PC-9 (cell line): ENCODE results near the gene SERHL2.

Experiments
- EZH2 ChIP-seq: fragments of 200-600 bp; sonication (generic); IDR thresholded peaks from 2 replicates; pipeline ENCODE4 v1.8.0; 2017; ENCODE audit warnings: antibody characterized with exemption, low read depth
- TF ChIP-seq, protein P1 (sequence below): fragments of 200-600 bp; sonication (generic); conservative IDR thresholded peaks from 2 replicates; pipeline ENCODE4 v1.6.1; 2017; ENCODE audit warnings: mixed run types, antibody characterized with exemption, mild to moderate bottlenecking, moderate library complexity

DNA sequence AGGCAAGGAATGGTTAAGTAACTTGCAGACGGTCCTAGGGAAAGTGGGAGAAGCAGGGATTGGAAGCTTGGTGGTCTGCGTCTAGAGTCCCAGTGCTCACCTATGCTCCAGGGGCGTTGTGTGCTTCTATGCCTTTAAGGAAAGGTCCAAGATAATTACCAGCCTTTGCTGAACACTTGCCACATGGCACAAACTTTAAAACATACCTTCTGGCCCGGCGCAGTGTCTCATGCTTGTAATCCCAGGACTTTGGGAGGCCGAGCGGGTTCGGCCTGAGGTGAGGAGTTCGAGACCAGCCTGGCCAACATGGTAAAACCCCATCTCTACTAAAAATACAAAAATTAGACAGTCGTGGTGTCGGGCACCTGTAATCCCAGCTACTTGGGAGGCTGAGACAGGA lies 58.6 kb downstream of the SERHL2 start:
- TF ChIP-seq, protein P1, sequence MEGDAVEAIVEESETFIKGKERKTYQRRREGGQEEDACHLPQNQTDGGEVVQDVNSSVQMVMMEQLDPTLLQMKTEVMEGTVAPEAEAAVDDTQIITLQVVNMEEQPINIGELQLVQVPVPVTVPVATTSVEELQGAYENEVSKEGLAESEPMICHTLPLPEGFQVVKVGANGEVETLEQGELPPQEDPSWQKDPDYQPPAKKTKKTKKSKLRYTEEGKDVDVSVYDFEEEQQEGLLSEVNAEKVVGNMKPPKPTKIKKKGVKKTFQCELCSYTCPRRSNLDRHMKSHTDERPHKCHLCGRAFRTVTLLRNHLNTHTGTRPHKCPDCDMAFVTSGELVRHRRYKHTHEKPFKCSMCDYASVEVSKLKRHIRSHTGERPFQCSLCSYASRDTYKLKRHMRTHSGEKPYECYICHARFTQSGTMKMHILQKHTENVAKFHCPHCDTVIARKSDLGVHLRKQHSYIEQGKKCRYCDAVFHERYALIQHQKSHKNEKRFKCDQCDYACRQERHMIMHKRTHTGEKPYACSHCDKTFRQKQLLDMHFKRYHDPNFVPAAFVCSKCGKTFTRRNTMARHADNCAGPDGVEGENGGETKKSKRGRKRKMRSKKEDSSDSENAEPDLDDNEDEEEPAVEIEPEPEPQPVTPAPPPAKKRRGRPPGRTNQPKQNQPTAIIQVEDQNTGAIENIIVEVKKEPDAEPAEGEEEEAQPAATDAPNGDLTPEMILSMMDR = no peak
- TF ChIP-seq EZH2 = no peak
